ENCODE data around the gene WEE2. TPM values are rescaled to one million over a fixed set of nuclear protein-coding genes. Genes with fewer than 3 reads are reported as not detected.

WEE2 gene
- total RNA-seq, 2 donors from 2014 or later = not detected

DNA sequence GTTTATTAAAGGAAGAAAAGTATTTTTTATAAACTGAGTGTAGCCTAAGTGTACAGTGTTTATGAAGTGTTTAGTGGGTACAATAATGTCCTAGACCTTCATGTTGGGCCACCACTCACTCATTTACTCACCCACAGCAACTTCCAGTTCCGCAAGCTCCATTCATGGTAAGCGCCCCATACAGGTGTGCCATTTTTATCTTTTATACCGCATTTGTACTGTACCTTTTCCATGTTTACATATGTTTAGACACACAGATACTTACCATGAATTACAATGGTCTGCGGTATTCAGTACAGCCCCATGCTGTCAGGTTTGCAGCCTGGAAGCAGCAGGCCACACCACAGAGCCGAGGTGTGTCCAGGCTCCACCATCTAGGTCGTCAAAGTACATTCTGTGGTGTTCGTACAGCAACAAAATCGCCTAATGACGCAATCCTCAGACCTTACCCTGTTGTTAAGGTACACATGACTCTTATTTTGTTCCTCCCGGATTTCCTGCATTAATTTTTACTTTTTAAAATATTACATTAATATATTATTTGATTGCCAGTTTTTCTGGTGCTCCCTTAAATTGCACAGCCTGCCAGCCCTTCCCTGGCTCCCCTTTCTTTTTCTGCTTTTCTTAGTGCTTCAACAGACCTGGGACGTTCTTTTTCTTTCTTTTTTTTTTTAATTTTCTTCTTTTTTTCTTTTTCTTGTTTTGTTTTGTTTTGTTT lies 29.1 kb downstream of the WEE2 start:
- H3K4me3 Mint-ChIP-seq = peak overlapping the region; percentile 98
- Histone ChIP-seq H3K4me3 (ENCODE audit: low read length) (peak overlapping the region; percentile 95), H3K4me1 (ENCODE audit: control insufficient read depth, insufficient read depth, low read length) (peaks cover 19% of the 10 kb centered on the region), H3K27me3 (ENCODE audit: control insufficient read depth, insufficient read depth, low read length, poor library complexity, severe bottlenecking) (no peaks in the 10 kb centered on the region), H3K27ac (ENCODE audit: low read depth, low read length) (no peak overlapping the region), H3K9ac (ENCODE audit: extremely low read depth, low read length, poor library complexity, severe bottlenecking) (peak overlapping the region; percentile 82), H3K36me3 (ENCODE audit: control insufficient read depth, insufficient read depth, low read length) (peaks cover 18% of the 10 kb centered on the region), H3K9me3 (ENCODE audit: control insufficient read depth, low read length) (no peaks in the 10 kb centered on the region)
- H3K36me3 Mint-ChIP-seq (ENCODE audit: low read depth) = peaks cover 24% of the 10 kb centered on the region
- 91 to 97% methylated on average over 9 to 10 of the region's 11 CpGs for WGBS, 2 experiments (ENCODE audit: insufficient coverage in 1 of 2, insufficient read length in 1 of 2)
- H3K9me3 Mint-ChIP-seq = no peaks in the 10 kb centered on the region
- H3K4me1 Mint-ChIP-seq = peaks cover 36% of the 10 kb centered on the region
- peak overlapping the region; percentile 100 for H3K27ac Mint-ChIP-seq
- TF ChIP-seq, protein P1, sequence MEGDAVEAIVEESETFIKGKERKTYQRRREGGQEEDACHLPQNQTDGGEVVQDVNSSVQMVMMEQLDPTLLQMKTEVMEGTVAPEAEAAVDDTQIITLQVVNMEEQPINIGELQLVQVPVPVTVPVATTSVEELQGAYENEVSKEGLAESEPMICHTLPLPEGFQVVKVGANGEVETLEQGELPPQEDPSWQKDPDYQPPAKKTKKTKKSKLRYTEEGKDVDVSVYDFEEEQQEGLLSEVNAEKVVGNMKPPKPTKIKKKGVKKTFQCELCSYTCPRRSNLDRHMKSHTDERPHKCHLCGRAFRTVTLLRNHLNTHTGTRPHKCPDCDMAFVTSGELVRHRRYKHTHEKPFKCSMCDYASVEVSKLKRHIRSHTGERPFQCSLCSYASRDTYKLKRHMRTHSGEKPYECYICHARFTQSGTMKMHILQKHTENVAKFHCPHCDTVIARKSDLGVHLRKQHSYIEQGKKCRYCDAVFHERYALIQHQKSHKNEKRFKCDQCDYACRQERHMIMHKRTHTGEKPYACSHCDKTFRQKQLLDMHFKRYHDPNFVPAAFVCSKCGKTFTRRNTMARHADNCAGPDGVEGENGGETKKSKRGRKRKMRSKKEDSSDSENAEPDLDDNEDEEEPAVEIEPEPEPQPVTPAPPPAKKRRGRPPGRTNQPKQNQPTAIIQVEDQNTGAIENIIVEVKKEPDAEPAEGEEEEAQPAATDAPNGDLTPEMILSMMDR (conservative IDR thresholded peaks at IDR 0.05) = no peak
- H3K27me3 Mint-ChIP-seq (ENCODE audit: insufficient read depth) = no peaks in the 10 kb centered on the region
- no peak for DNase-seq

DNA sequence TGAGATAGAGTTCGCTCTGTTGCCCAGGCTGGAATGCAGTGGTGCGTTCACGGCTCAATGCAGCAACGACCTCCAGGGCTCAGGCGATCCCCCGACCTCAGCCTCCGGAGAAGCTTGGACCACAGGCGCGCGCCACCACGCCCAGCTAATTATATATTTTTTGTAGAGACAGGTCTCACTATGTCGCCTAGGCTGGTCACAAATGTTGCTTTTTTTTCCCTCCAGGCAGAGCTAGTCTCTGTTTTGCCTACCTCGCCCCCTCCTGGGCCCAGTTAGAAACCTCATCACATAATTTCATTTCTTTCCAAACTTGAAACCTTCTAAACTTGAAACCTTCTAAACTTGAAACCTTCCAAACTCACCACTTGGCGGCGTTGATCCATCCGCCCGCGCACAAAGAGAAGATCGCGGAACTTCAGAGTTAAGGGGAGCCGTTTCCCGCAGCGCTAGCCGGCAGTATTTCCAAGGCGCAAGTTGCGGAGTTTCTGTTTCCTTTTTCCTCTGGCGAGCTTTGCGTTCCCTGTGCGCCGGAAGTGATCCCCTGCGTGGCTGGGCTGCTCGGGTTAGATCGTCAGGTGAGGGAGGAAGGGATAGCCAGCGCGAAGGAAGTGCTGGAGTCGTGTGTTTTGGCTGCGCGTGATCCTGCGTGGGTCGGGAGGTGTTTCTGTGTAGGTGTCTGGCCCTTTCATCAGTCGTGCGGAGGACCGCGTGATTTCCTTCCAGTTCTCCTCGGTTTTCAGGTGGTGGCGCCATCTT lies 29.9 kb downstream of the WEE2 start, which contains the start of gene SSBP1:
TSS of gene SSBP1 (plus strand) at position 523 of the 756 bp plus-strand sequence. CDS start 809 bp downstream, outside the sequence.
- H3K4me3 ChIP-seq (ENCODE audit: low read length) = peak within 1 kb of the TSS; percentile 95
- TF ChIP-seq, protein P1 (conservative IDR thresholded peaks at IDR 0.05) = peak; percentile 86
- H3K27ac ChIP-seq (ENCODE audit: low read depth, low read length) = peak within 1 kb of the TSS; percentile 69
- no peaks in the 10 kb centered on the region for H3K27me3 Mint-ChIP-seq (ENCODE audit: insufficient read depth)
- WGBS, 2 experiments (ENCODE audit: insufficient coverage in 1 of 2, insufficient read length in 1 of 2) = 13 to 15% methylated on average over 31 to 46 of the region's 46 CpGs
- peak within 1 kb of the TSS; percentile 100 for H3K27ac Mint-ChIP-seq
- peaks cover 25% of the 10 kb centered on the region for H3K36me3 ChIP-seq (ENCODE audit: control insufficient read depth, insufficient read depth, low read length)
- H3K9me3 Mint-ChIP-seq = no peaks in the 10 kb centered on the region
- H3K9me3 ChIP-seq (ENCODE audit: control insufficient read depth, low read length) = no peaks in the 10 kb centered on the region
- peaks cover 32% of the 10 kb centered on the region for H3K36me3 Mint-ChIP-seq (ENCODE audit: low read depth)
- DNase-seq = peak; percentile 97
- H3K4me1 ChIP-seq (ENCODE audit: control insufficient read depth, insufficient read depth, low read length) = peaks cover 19% of the 10 kb centered on the region
- peak within 1 kb of the TSS; percentile 98 for H3K4me3 Mint-ChIP-seq
- H3K4me1 Mint-ChIP-seq = peaks cover 36% of the 10 kb centered on the region
- no peaks in the 10 kb centered on the region for H3K27me3 ChIP-seq (ENCODE audit: control insufficient read depth, insufficient read depth, low read length, poor library complexity, severe bottlenecking)
- H3K9ac ChIP-seq (ENCODE audit: extremely low read depth, low read length, poor library complexity, severe bottlenecking) = peak within 1 kb of the TSS; percentile 82

DNA sequence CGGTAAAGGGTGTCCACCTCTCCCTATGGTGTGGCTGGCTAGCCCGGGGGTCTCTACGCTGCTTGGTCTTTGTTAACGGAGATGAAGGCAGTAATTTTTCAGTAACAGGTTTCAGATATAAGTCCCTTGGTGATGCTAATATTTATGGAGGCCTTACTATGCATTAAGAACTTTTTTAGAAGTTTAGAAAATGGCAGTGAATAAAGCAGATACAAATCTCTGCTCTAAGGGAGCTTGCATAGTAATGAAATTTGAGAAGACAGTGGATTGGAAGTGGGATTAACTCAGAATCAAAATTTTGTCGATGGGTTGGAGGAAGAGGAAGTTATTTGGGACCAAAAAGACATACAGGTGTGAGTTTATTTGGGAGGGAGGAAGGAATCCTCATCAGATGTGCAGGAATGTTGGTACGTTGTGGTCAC lies 30.4 kb downstream of the WEE2 start:
- WGBS, 2 experiments (ENCODE audit: insufficient coverage in 1 of 2, insufficient read length in 1 of 2) = 0 to 3% methylated on average over 3 to 6 of the region's 6 CpGs
- Histone ChIP-seq H3K4me1 (ENCODE audit: control insufficient read depth, insufficient read depth, low read length) (peaks cover 19% of the 10 kb centered on the region), H3K27ac (ENCODE audit: low read depth, low read length) (peak overlapping the region; percentile 69), H3K9me3 (ENCODE audit: control insufficient read depth, low read length) (no peaks in the 10 kb centered on the region), H3K4me3 (ENCODE audit: low read length) (peak overlapping the region; percentile 95), H3K36me3 (ENCODE audit: control insufficient read depth, insufficient read depth, low read length) (peaks cover 31% of the 10 kb centered on the region), H3K27me3 (ENCODE audit: control insufficient read depth, insufficient read depth, low read length, poor library complexity, severe bottlenecking) (no peaks in the 10 kb centered on the region), H3K9ac (ENCODE audit: extremely low read depth, low read length, poor library complexity, severe bottlenecking) (peak overlapping the region; percentile 82)
- H3K4me1 Mint-ChIP-seq = peaks cover 31% of the 10 kb centered on the region
- TF ChIP-seq, protein P1 (conservative IDR thresholded peaks at IDR 0.05) = no peak
- H3K27me3 Mint-ChIP-seq (ENCODE audit: insufficient read depth) = no peaks in the 10 kb centered on the region
- peaks cover 37% of the 10 kb centered on the region for H3K36me3 Mint-ChIP-seq (ENCODE audit: low read depth)
- DNase-seq = no peak
- peak overlapping the region; percentile 100 for H3K27ac Mint-ChIP-seq
- H3K4me3 Mint-ChIP-seq = peak overlapping the region; percentile 98
- H3K9me3 Mint-ChIP-seq = no peaks in the 10 kb centered on the region

Data from endodermal cell (in vitro differentiated cells).